K562 (cell line): Measurements from ENCODE around the gene YPEL1. TPM values are rescaled to one million over a fixed set of nuclear protein-coding genes. Genes with fewer than 3 reads are reported as not detected.

Experiments
- ATAC-seq: fragments of 200-7000 bp; cut with Tn5 transposase; 3 replicates; pipeline ENCODE4 v1.9.1; 2020; ENCODE audit warnings: moderate library complexity
- BruUV-seq: library from RNA; stranded (reverse); fragments of 400-500 nt; replicated peaks from 2 replicates; lab custom pipeline; 2021; lab: Mats Ljungman, UMichigan
- CTCF ChIA-PET: fragments of 300-600 bp; formaldehyde crosslinking; extraction: SDS; loops from one replicate; lab custom pipeline; 2021; ENCODE audit warnings: low intra/inter-chr PET ratio; lab: Yijun Ruan, JAX
- POLR2A ChIA-PET: fragments of 300-600, 350-650 bp; sonication (Branson Sonifier 250); formaldehyde crosslinking; extraction: SDS; loops from one replicate; lab custom pipeline; 2021; ENCODE audit warnings: antibody characterized with exemption, inconsistent platforms; lab: Yijun Ruan, JAX
- DNase-seq, 4 experiments: peaks; one replicate each; pipeline versions ENCODE4 v3.0.0 to v3.0.0-alpha.2; 2011 to 2018; ENCODE audit warnings: low spot score in 3 of 4, mixed read lengths in 3 of 4; ENCODE audit errors: extremely low read depth in 1 of 4
- FAIRE-seq: peaks from 2 replicates; lab custom pipeline; 2011; peaks lifted over from hg19 to GRCh38; lab: Jason Lieb, UNC
- H2AFZ ChIP-seq: 2 replicates; pipeline ENCODE4 v1.6.0; 2011; ENCODE audit warnings: low read depth, low read length, control low read depth, inconsistent platforms
- H3K27ac ChIP-seq: fragments of 200-600 bp; 3 replicates; pipeline ENCODE4 v1.8.0; 2011; ENCODE audit warnings: low read depth, mild to moderate bottlenecking, control low read depth, inconsistent platforms, low read length, moderate library complexity, mixed read lengths; ENCODE audit errors: extremely low read depth
- H3K27me3 ChIP-seq, 2 experiments: fragments of 300-600 bp in 1 of 2; 2 replicates in 1 of 2; 3 replicates in 1 of 2; pipeline versions ENCODE4 v1.6.0 to v1.8.0; 2011; ENCODE audit warnings: inconsistent platforms in 2 of 2, low read length in 2 of 2, mild to moderate bottlenecking in 1 of 2, mixed read lengths in 1 of 2, moderate library complexity in 1 of 2; ENCODE audit not compliant: control insufficient read depth in 2 of 2, insufficient read depth in 2 of 2
- H3K36me3 ChIP-seq: fragments of 300-600 bp; 3 replicates; pipeline ENCODE4 v1.8.0; 2011; ENCODE audit warnings: mild to moderate bottlenecking, low read length, inconsistent platforms; ENCODE audit not compliant: control insufficient read depth, insufficient read depth
- H3K4me1 ChIP-seq, 2 experiments: fragments of 200-600 bp in 1 of 2; replicated peaks in 1 of 2; 2 replicates in 1 of 2; 3 replicates in 1 of 2; pipeline versions ENCODE4 v1.5.1 to v1.8.0; 2011; ENCODE audit warnings: inconsistent platforms in 2 of 2, low read length in 2 of 2, mild to moderate bottlenecking in 1 of 2, mixed read lengths in 1 of 2, moderate library complexity in 1 of 2; ENCODE audit not compliant: control insufficient read depth in 2 of 2, insufficient read depth in 2 of 2
- H3K4me2 ChIP-seq: 2 replicates; pipeline ENCODE4 v1.6.1; 2011; ENCODE audit warnings: low read length, control low read depth, inconsistent platforms, mixed read lengths; ENCODE audit not compliant: insufficient read depth
- H3K4me3 ChIP-seq: fragments of 200-600 bp; sonication (generic), shearing (Covaris generic); 2 replicates; pipeline ENCODE4 v1.5.1; 2016; ENCODE audit warnings: control low read depth, inconsistent platforms
- H3K79me2 ChIP-seq: fragments of 200-600 bp; 3 replicates; pipeline ENCODE4 v1.8.0; 2011; ENCODE audit warnings: low read length, inconsistent platforms; ENCODE audit not compliant: control insufficient read depth, insufficient read depth
- H3K9ac ChIP-seq, 2 experiments: 2 replicates each; pipeline versions ENCODE4 v1.6.0 to v1.6.1; 2011; ENCODE audit warnings: low read depth in 2 of 2, low read length in 2 of 2, control low read depth in 1 of 2, inconsistent platforms in 1 of 2, mild to moderate bottlenecking in 1 of 2, mixed read lengths in 1 of 2; ENCODE audit not compliant: insufficient read depth in 1 of 2
- H3K9me1 ChIP-seq: one replicate; pipeline ENCODE4 v1.6.0; 2011; ENCODE audit warnings: inconsistent platforms, mild to moderate bottlenecking, low read length, moderate library complexity; ENCODE audit not compliant: control insufficient read depth, insufficient read depth
- H3K9me3 ChIP-seq: replicated peaks from 2 replicates; pipeline ENCODE4 v1.5.1; 2011; ENCODE audit warnings: low read depth, low read length, inconsistent platforms; ENCODE audit not compliant: control insufficient read depth, insufficient read depth
- H4K20me1 ChIP-seq: replicated peaks from 2 replicates; pipeline ENCODE4 v1.6.1; 2011; ENCODE audit warnings: low read length, inconsistent platforms, mixed read lengths; ENCODE audit not compliant: control insufficient read depth, insufficient read depth
- CBX2 ChIP-seq: fragments of 200-600 bp; sonication (generic); IDR thresholded peaks from one replicate; pipeline ENCODE4 v1.6.1; 2012; ENCODE audit warnings: mild to moderate bottlenecking, low read length, inconsistent platforms; ENCODE audit not compliant: insufficient read depth, poor library complexity, severe bottlenecking
- CBX8 ChIP-seq: fragments of 200-600 bp; sonication (generic); IDR thresholded peaks from 2 replicates; pipeline ENCODE4 v1.6.1; 2012; ENCODE audit warnings: borderline replicate concordance, mixed run types, low read depth, mild to moderate bottlenecking, moderate library complexity, mixed read lengths, low read length, control low read depth, inconsistent platforms; ENCODE audit not compliant: poor library complexity, severe bottlenecking; ENCODE audit errors: extremely low read depth
- CCNT2 ChIP-seq: IDR thresholded peaks from 2 replicates; pipeline ENCODE4 v1.6.1; 2011; ENCODE audit warnings: borderline replicate concordance, low read depth, mild to moderate bottlenecking, moderate library complexity, mixed read lengths, low read length; ENCODE audit not compliant: insufficient read length; ENCODE audit errors: extremely low read depth
- ETS2 ChIP-seq: IDR thresholded peaks from 2 replicates; pipeline ENCODE4 v1.6.1; 2016; ENCODE audit warnings: borderline replicate concordance, missing genetic modification characterization, mild to moderate bottlenecking, moderate library complexity, missing compliant biosample characterization; ENCODE audit not compliant: poor library complexity, severe bottlenecking
- ETV6 ChIP-seq, 3 experiments: fragments of 150-350 bp in 1 of 3; sonication (generic) in 1 of 3; formaldehyde crosslinking in 1 of 3; IDR thresholded peaks; 2 replicates each; pipeline versions ENCODE4 v1.6.1 to v1.8.0; 2014 to 2022; ENCODE audit warnings: borderline replicate concordance in 2 of 3, low read depth in 2 of 3, antibody characterized with exemption in 1 of 3, low read length in 1 of 3, mild to moderate bottlenecking in 1 of 3, missing genetic modification reagents in 1 of 3
- FOXM1 ChIP-seq, 2 experiments: fragments of 450-650 bp in 1 of 2; sonication (generic) in 1 of 2; formaldehyde crosslinking in 1 of 2; IDR thresholded peaks; 2 replicates each; pipeline versions ENCODE4 v1.6.1 to v1.9.0; 2017 to 2022; ENCODE audit warnings: low read depth in 2 of 2, mild to moderate bottlenecking in 2 of 2, missing genetic modification reagents in 1 of 2, moderate library complexity in 1 of 2
- KLF16 ChIP-seq: IDR thresholded peaks from 2 replicates; pipeline ENCODE4 v1.6.1; 2016; ENCODE audit warnings: antibody characterized with exemption
- MAFF ChIP-seq: IDR thresholded peaks from 2 replicates; pipeline ENCODE4 v1.6.1; 2012; ENCODE audit warnings: low read length, improper control_type of control experiment
- MAFG ChIP-seq: fragments of 450-650 bp; conservative IDR thresholded peaks from 2 replicates; pipeline ENCODE4 v1.6.1; 2016; ENCODE audit warnings: missing genetic modification characterization, missing compliant biosample characterization
- MEF2A ChIP-seq: IDR thresholded peaks from 2 replicates; pipeline ENCODE4 v1.6.1; 2011; ENCODE audit warnings: low read depth, mild to moderate bottlenecking, low read length, moderate library complexity; ENCODE audit not compliant: control insufficient read depth
- NFYB ChIP-seq: IDR thresholded peaks from 2 replicates; pipeline ENCODE4 v1.6.1; 2011; ENCODE audit warnings: mild to moderate bottlenecking, moderate library complexity; ENCODE audit not compliant: insufficient read length; ENCODE audit errors: extremely low read depth
- PHB ChIP-seq: fragments of 250-450 bp; sonication (Bioruptor Pico); IDR thresholded peaks from 2 replicates; pipeline ENCODE4 v1.5.0; 2021
- SNIP1 ChIP-seq: fragments of 450-650 bp; IDR thresholded peaks from 2 replicates; pipeline ENCODE4 v1.7.1; 2017; ENCODE audit warnings: low read depth, mild to moderate bottlenecking
- ZFP36 ChIP-seq: fragments of 150-350 bp; IDR thresholded peaks from 2 replicates; pipeline ENCODE4 v1.6.1; 2018; ENCODE audit warnings: low read length, low read depth; ENCODE audit not compliant: partially characterized antibody
- WGBS: fragments of 100-300 bp; shearing (Covaris generic); methylation state at CpG from one replicate; pipeline ENCODE4 v1.1.6; 2016; ENCODE audit warnings: low coverage, mixed read lengths; ENCODE audit not compliant: insufficient coverage; ENCODE audit errors: missing lambda C conversion rate; 5-methylcytosine and 5-hydroxymethylcytosine counted together
- in situ Hi-C: fragments of 300-500 bp; cut with MboI; formaldehyde crosslinking; loops from 4 replicates; pipeline ENCODE4 v1.15.0; 2018; ENCODE audit warnings: inconsistent platforms, mixed read lengths
- intact Hi-C: fragments of 100-400 bp; cut with micrococcal nuclease; formaldehyde crosslinking; loops from 2 replicates; pipeline ENCODE4 v1.14.2; 2022
- polyA plus RNA-seq, 8 experiments: library from polyadenylated mRNA; depleted of rRNA in 4 of 8; stranded (reverse) in 5 of 8; unstranded in 3 of 8; fragments of >200 nt; fragmentation: Nextera tagmentation in 2 of 8; fragmentation: Illumina TruSeq in 1 of 8; extraction: Ambion mirVana in 2 of 8; extraction: Trizol in 1 of 8; gene quantifications; 2 replicates each; pipeline versions ENCODE4 v1.2.1 to v1.2.3, GENCODE V29; 2011 to 2014; ENCODE audit warnings: inconsistent platforms in 1 of 8, missing spikeins in 1 of 8
- total RNA-seq, 7 experiments: library from RNA; depleted of rRNA in 6 of 7; stranded (reverse); fragments of >200 nt in 6 of 7; fragmentation: Illumina TruSeq in 2 of 7; extraction: Trizol in 2 of 7; gene quantifications; 2 replicates each; pipeline versions ENCODE4 v1.2.1 to v1.2.3, GENCODE V29; 2011 to 2021; ENCODE audit warnings: low replicate concordance in 1 of 7
- TF ChIP-seq, protein P1 (sequence below): fragments of 450-650 bp; IDR thresholded peaks from one replicate; pipeline ENCODE4 v1.6.1; 2018; ENCODE audit warnings: mild to moderate bottlenecking, moderate library complexity; ENCODE audit not compliant: partially characterized antibody
- TF ChIP-seq, protein P2 (sequence below): fragments of 450-650 bp; formaldehyde crosslinking; IDR thresholded peaks from 2 replicates; pipeline ENCODE4 v1.4.0; 2020; ENCODE audit warnings: mild to moderate bottlenecking, moderate library complexity

The YPEL1 gene
- total and polyA plus RNA-seq, 9 of the 15 experiments (the other 6 are each of a cell fraction or from before 2014, with no cell fraction given): 0.07 to 2.2 (median 0.46) TPM

DNA sequence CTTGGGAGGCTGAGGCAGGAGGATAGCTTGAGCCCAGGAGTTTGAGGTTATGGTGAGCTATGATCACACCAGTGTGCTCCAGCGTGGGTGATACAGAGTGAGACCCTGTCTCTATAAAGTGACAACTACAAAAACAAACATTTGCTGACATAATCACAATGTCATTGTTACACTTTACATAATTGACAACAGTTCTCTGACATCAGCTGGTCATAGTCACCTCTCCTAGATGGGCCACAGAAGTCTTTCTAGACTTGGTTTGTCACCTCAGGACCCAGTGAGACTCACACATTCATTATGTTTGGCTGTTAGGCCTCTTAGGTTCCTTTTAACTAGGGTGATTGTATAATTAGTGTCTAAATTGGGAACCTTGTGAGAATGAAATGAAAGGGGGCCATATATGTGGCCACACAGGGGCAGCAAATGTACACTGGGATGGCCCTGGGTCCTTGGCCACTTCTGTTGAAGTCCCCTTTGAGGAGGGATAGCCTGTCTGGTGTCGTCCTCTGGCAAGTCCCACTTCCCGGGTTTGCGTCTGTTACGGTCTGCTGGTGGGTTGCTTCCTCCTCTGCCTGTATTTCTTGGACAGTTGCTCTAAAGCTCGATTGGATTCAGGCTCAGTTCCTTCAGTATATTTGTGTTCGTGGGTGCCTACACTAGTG is 75.6 kb downstream of the YPEL1 start:
- Histone ChIP-seq H3K9me3 (0 out of 2 replicates have a peak, but pooled peaks cover 2% of the 10 kb centered on the region), H3K27ac (no peak overlapping the region), H3K4me1 (peaks cover 12 to 36% of the 10 kb centered on the region in 2 experiments), H3K36me3 (peaks cover under 1% of the 10 kb centered on the region; the same call in 1 of the 3 replicates), H3K79me2 (no peaks in the 10 kb centered on the region), H3K27me3 (no peaks in the 10 kb centered on the region), H3K4me3 (no peak overlapping the region), H2AFZ (peak overlapping the region; percentile 27), H3K4me2 (no peak overlapping the region), H3K9ac (peak overlapping the region in 1 of 2 experiments; percentile 11; a peak in 1 of 4 replicates), H4K20me1 (no peaks in the 10 kb centered on the region), H3K9me1 (peaks cover under 1% of the 10 kb centered on the region)
- intact Hi-C loops: loop anchor here (1.0 to 10.0 kb wide), 3 partner anchors 53 to 805 kb away; partner anchors contain the start of genes PI4KA and SNAP29
- FAIRE-seq: peak; percentile 19
- ATAC-seq: peak; percentile 3; the same call in 1 of the 3 replicates
- WGBS: 48% methylated on average over 7 of the region's 7 CpGs
- in situ Hi-C loops: loop anchor here (25.0 kb wide), 1 partner anchor 1323 kb away; no protein-coding TSS in a partner anchor
- peak in 3 of 4 experiments; percentile 76 to 86 (median 77) for DNase-seq
- ChIA-PET CTCF (interaction anchor here (0.7 to 0.9 kb wide), 3 partner anchors 53 to 279 kb away, joined by 4 to 7 read pairs (median 4); no protein-coding TSS in a partner anchor), POLR2A (interaction anchor here (0.5 to 3.7 kb wide), 19 partner anchors 9 to 1025 kb away, joined by 3 to 38 read pairs (median 4); partner anchors contain the start of genes SDF2L1 and YDJC)
- no TSS peak for BruUV-seq
- TF ChIP-seq CBX8 (no peak), KLF16 (no peak), ETV6 (IDR thresholded peaks at IDR 0.05; ENCODE audit: borderline replicate concordance in 1 of 2, low read depth in 2 of 2, low read length in 1 of 2) (peak in 1 of 2 experiments; percentile 56; a peak in 1 of 4 replicates), ETV6 (CRISPR knock-in tag; IDR thresholded peaks at IDR 0.05; ENCODE audit: borderline replicate concordance) (no peak), PHB (CRISPR knock-in tag) (no peak), ZFP36 (no peak), CBX2 (no peak), FOXM1 (IDR thresholded peaks at IDR 0.05; ENCODE audit: low read depth) (no peak), FOXM1 (CRISPR knock-in tag; IDR thresholded peaks at IDR 0.05; ENCODE audit: low read depth) (no peak), ETS2 (no peak), MAFF (peak; percentile 89), NFYB (no peak), SNIP1 (no peak), MEF2A (no peak), MAFG (no peak), CCNT2 (no peak)
- TF ChIP-seq, protein P1, sequence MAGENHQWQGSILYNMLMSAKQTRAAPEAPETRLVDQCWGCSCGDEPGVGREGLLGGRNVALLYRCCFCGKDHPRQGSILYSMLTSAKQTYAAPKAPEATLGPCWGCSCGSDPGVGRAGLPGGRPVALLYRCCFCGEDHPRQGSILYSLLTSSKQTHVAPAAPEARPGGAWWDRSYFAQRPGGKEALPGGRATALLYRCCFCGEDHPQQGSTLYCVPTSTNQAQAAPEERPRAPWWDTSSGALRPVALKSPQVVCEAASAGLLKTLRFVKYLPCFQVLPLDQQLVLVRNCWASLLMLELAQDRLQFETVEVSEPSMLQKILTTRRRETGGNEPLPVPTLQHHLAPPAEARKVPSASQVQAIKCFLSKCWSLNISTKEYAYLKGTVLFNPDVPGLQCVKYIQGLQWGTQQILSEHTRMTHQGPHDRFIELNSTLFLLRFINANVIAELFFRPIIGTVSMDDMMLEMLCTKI: no peak
- TF ChIP-seq, protein P2, sequence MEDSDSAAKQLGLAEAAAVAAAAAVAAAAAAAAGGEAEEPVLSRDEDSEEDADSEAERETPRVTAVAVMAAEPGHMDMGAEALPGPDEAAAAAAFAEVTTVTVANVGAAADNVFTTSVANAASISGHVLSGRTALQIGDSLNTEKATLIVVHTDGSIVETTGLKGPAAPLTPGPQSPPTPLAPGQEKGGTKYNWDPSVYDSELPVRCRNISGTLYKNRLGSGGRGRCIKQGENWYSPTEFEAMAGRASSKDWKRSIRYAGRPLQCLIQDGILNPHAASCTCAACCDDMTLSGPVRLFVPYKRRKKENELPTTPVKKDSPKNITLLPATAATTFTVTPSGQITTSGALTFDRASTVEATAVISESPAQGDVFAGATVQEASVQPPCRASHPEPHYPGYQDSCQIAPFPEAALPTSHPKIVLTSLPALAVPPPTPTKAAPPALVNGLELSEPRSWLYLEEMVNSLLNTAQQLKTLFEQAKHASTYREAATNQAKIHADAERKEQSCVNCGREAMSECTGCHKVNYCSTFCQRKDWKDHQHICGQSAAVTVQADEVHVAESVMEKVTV (CRISPR knock-in tag): no peak
